ENCODE data around the gene IQGAP2. TPM values are rescaled to one million over a fixed set of nuclear protein-coding genes. Genes with fewer than 3 reads are reported as not detected.

The IQGAP2 gene
- total and polyA plus RNA-seq, 2 of the 8 experiments (the other 6 are each of a cell fraction or from before 2014, with no cell fraction given) = 19.7 to 66.0 TPM

GRCh38 chr5:76545184-76545583 lies 142.1 kb downstream of the IQGAP2 start:
- no peaks in the 10 kb centered on the region for H3K36me3 ChIP-seq (ENCODE audit: control insufficient read depth in 2 of 4, insufficient read depth in 4 of 4, low read length in 3 of 4)
- TF ChIP-seq BRCA1 (IDR thresholded peaks at IDR 0.05; ENCODE audit: low read depth, low read length) (no peak), CBX5 (IDR thresholded peaks at IDR 0.05; ENCODE audit: low read depth, low read length) (no peak), CHD1 (IDR thresholded peaks at IDR 0.05; ENCODE audit: low read depth, low read length) (no peak), TAF7 (optimal IDR thresholded peaks at IDR 0.05; ENCODE audit: borderline replicate concordance, low read depth, low read length) (no peak), SIN3A (conservative IDR thresholded peaks at IDR 0.05 in 1 of 2, IDR thresholded peaks at IDR 0.05 in 1 of 2; ENCODE audit: low read depth in 1 of 2, low read length in 2 of 2) (no peak), GTF2F1 (IDR thresholded peaks at IDR 0.05; ENCODE audit: borderline replicate concordance, low read depth, low read length) (no peak), GABPA (IDR thresholded peaks at IDR 0.05; ENCODE audit: borderline replicate concordance, insufficient read depth, low read length) (no peak), RNF2 (IDR thresholded peaks at IDR 0.05; ENCODE audit: borderline replicate concordance, low read depth, low read length, missing control alignments, poor library complexity, severe bottlenecking) (no peak), ASH2L (IDR thresholded peaks at IDR 0.05; ENCODE audit: low read length) (no peak), SRF (IDR thresholded peaks at IDR 0.05; ENCODE audit: low read depth, low read length) (no peak), SP4 (IDR thresholded peaks at IDR 0.05; ENCODE audit: low read length) (no peak)
- TF ChIP-seq, protein P1, sequence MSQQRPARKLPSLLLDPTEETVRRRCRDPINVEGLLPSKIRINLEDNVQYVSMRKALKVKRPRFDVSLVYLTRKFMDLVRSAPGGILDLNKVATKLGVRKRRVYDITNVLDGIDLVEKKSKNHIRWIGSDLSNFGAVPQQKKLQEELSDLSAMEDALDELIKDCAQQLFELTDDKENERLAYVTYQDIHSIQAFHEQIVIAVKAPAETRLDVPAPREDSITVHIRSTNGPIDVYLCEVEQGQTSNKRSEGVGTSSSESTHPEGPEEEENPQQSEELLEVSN (IDR thresholded peaks at IDR 0.05) = no peak
- no peak overlapping the region for H3K4me3 ChIP-seq (ENCODE audit: extremely low read depth in 1 of 4, insufficient read depth in 2 of 4, low read depth in 3 of 4, low read length in 4 of 4)
- FAIRE-seq = no peak
- H2BK20ac ChIP-seq (ENCODE audit: low read length) = no peak overlapping the region
- H2AFZ ChIP-seq (ENCODE audit: low read length) = no peak overlapping the region
- H3K4ac ChIP-seq (replicated peaks; ENCODE audit: insufficient read length, low read depth, low read length) = no peak overlapping the region
- no peaks in the 10 kb centered on the region for H4K20me1 ChIP-seq (replicated peaks in 1 of 2; ENCODE audit: control insufficient read depth in 1 of 2, insufficient read depth in 2 of 2, low read length in 2 of 2)
- H3K79me1 ChIP-seq (ENCODE audit: low read depth, low read length) = no peaks in the 10 kb centered on the region; the same call in 1 of the 2 replicates
- H2BK15ac ChIP-seq (ENCODE audit: low read length) = no peak overlapping the region
- H3K23ac ChIP-seq (ENCODE audit: insufficient read length) = no peak overlapping the region
- no peak for DNase-seq (ENCODE audit: low read depth in 1 of 2, low spot score in 2 of 2)
- no peak overlapping the region for H2AK5ac ChIP-seq (ENCODE audit: low read depth, low read length)
- H3K23me2 ChIP-seq (ENCODE audit: low read depth, low read length) = no peaks in the 10 kb centered on the region
- no peak overlapping the region for H3K27ac ChIP-seq (ENCODE audit: low read depth, low read length)
- ChIA-PET CTCF (ENCODE audit: partially characterized antibody) (interaction anchor here (0.6 to 3.6 kb wide), 2 partner anchors 141 to 1774 kb away, joined by 4 to 31 read pairs; partner anchors contain the start of gene IQGAP2), POLR2A (ENCODE audit: partially characterized antibody) (no interaction called here)
- H3K18ac ChIP-seq (ENCODE audit: extremely low read depth, low read length) = no peak overlapping the region
- no peak overlapping the region for H3K14ac ChIP-seq (ENCODE audit: insufficient read length)
- no peak overlapping the region for H4K91ac ChIP-seq (replicated peaks; ENCODE audit: insufficient read length, low read length)
- H4K8ac ChIP-seq (ENCODE audit: extremely low read depth, insufficient read depth, low read length) = no peak overlapping the region
- H4K5ac ChIP-seq (ENCODE audit: insufficient read length, low read depth, low read length) = no peak overlapping the region
- no peak overlapping the region for H3K9ac ChIP-seq (replicated peaks in 1 of 4; ENCODE audit: extremely low read depth in 1 of 4, low read depth in 3 of 4, low read length in 3 of 4)
- H2BK12ac ChIP-seq (ENCODE audit: low read depth, low read length) = no peak overlapping the region; the same call in 1 of the 2 replicates
- no peaks in the 10 kb centered on the region for H3K9me3 ChIP-seq (ENCODE audit: insufficient read depth in 2 of 2, low read depth in 1 of 2, low read length in 1 of 2)
- H3K4me2 ChIP-seq (ENCODE audit: insufficient read depth in 1 of 2, low read depth in 2 of 2, low read length in 2 of 2) = no peak overlapping the region
- no peak overlapping the region for H3K56ac ChIP-seq (replicated peaks; ENCODE audit: insufficient read length, low read depth, low read length)
- H2BK120ac ChIP-seq (replicated peaks; ENCODE audit: low read depth, low read length) = no peak overlapping the region
- 91% methylated on average over 4 of the region's 4 CpGs; no CpG with 5 or more reads in 1 of the 2 experiments for WGBS, 2 experiments (ENCODE audit: extremely low coverage in 1 of 2, insufficient coverage in 1 of 2, insufficient read length in 1 of 2, insufficient replicate concordance in 2 of 2, low coverage in 1 of 2, low lambda C conversion rate in 2 of 2, missing lambda C conversion rate in 1 of 2)
- H3K27me3 ChIP-seq (replicated peaks in 1 of 4; ENCODE audit: control insufficient read depth in 3 of 4, extremely low read depth in 1 of 4, insufficient read depth in 3 of 4, low read length in 3 of 4) = no peaks in the 10 kb centered on the region
- H3K79me2 ChIP-seq (ENCODE audit: control insufficient read depth in 1 of 2, insufficient read depth in 2 of 2, low read length in 2 of 2) = peaks cover 0 to 18% of the 10 kb centered on the region in 2 experiments; a peak in 2 of 4 replicates
- peaks cover 0 to 12% (median 1%) of the 10 kb centered on the region in 4 experiments; a peak in 3 of 7 replicates for H3K4me1 ChIP-seq (replicated peaks in 1 of 4; ENCODE audit: control insufficient read depth in 3 of 4, insufficient read depth in 4 of 4, low read length in 3 of 4)
- H2BK5ac ChIP-seq (ENCODE audit: low read depth, low read length) = no peak overlapping the region

All from H1 (cell line).